Activated CD8-positive, alpha-beta T cell treated with anti-CD3 and anti-CD28 coated beads for 36 hours (primary cell): ENCODE results near the gene BICC1. TPM values are rescaled to one million over a fixed set of nuclear protein-coding genes. Genes with fewer than 3 reads are reported as not detected.

Experiments used
- ATAC-seq: fragments of 200-7000 bp; cut with Tn5 transposase; one replicate; pipeline ENCODE4 v1.10.0; 2021; ENCODE audit warnings: mild to moderate bottlenecking, moderate library complexity
- CTCF ChIA-PET: fragments of 350-600 bp; sonication (Branson Sonifier 250); formaldehyde crosslinking; loops from one replicate; lab custom pipeline; 2021; ENCODE audit warnings: antibody characterized with exemption; lab: Charles Lee
- POLR2A ChIA-PET: fragments of 350-600 bp; sonication (Branson Sonifier 250); formaldehyde crosslinking; loops from one replicate; lab custom pipeline; 2021; ENCODE audit warnings: antibody characterized with exemption; lab: Charles Lee
- DNase-seq: peaks from one replicate; pipeline ENCODE4 v3.0.0-alpha.2; 2020
- H3K27ac Mint-ChIP-seq: one replicate; pipeline ENCODE4 v1.8.0; 2021; ENCODE audit warnings: mild to moderate bottlenecking, mixed read lengths
- H3K27me3 Mint-ChIP-seq: one replicate; pipeline ENCODE4 v1.8.0; 2021; ENCODE audit warnings: mixed read lengths
- H3K36me3 Mint-ChIP-seq: one replicate; pipeline ENCODE4 v1.8.0; 2021; ENCODE audit warnings: low read depth, mixed read lengths
- H3K4me1 Mint-ChIP-seq: one replicate; pipeline ENCODE4 v1.8.0; 2021; ENCODE audit warnings: low read depth, mixed read lengths
- H3K4me3 Mint-ChIP-seq: one replicate; pipeline ENCODE4 v1.8.0; 2021; ENCODE audit warnings: mild to moderate bottlenecking, moderate library complexity, mixed read lengths
- H3K9me3 Mint-ChIP-seq: one replicate; pipeline ENCODE4 v1.8.0; 2021; ENCODE audit warnings: mixed read lengths
- intact Hi-C: fragments of 100-400 bp; cut with micrococcal nuclease; formaldehyde crosslinking; loops from one replicate; pipeline ENCODE4 v1.10.0; 2022
- total RNA-seq, 2 experiments: library from RNA; stranded (reverse); gene quantifications; one replicate each; pipeline ENCODE4 v1.2.3, GENCODE V29; 2021
- TF ChIP-seq, protein P1 (sequence below): fragments of 200-600 bp; IDR thresholded peaks from one replicate; pipeline ENCODE4 v1.8.0; 2022; ENCODE audit warnings: antibody characterized with exemption, mild to moderate bottlenecking

The BICC1 gene
- total RNA-seq, 2 experiments from 2014 or later = not detected

DNA sequence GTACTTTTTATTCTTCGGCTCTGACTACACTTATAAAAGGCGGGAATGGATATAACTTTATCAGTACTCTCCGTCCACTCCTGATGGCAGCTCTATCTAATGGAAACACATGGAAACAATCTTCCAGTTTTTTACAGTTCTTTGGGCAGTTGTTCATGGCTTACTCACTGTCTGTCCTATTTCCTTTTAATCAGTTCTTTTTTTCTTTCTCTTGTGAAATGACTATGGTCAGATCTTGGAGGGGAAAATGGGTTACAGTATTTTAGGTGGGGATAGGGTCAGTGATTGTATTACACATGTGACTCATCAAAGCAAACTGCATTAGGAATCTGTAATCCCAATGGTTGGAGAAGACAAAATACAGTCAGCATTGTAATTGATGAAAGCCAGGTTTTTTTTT is 112.4 kb downstream of the BICC1 start:
- ChIA-PET POLR2A (no interaction called here), CTCF (no interaction called here)
- Mint-ChIP-seq H3K27ac (no peak overlapping the region), H3K9me3 (no peaks in the 10 kb centered on the region), H3K36me3 (no peaks in the 10 kb centered on the region), H3K27me3 (no peaks in the 10 kb centered on the region), H3K4me1 (no peaks in the 10 kb centered on the region), H3K4me3 (no peak overlapping the region)
- TF ChIP-seq, protein P1, sequence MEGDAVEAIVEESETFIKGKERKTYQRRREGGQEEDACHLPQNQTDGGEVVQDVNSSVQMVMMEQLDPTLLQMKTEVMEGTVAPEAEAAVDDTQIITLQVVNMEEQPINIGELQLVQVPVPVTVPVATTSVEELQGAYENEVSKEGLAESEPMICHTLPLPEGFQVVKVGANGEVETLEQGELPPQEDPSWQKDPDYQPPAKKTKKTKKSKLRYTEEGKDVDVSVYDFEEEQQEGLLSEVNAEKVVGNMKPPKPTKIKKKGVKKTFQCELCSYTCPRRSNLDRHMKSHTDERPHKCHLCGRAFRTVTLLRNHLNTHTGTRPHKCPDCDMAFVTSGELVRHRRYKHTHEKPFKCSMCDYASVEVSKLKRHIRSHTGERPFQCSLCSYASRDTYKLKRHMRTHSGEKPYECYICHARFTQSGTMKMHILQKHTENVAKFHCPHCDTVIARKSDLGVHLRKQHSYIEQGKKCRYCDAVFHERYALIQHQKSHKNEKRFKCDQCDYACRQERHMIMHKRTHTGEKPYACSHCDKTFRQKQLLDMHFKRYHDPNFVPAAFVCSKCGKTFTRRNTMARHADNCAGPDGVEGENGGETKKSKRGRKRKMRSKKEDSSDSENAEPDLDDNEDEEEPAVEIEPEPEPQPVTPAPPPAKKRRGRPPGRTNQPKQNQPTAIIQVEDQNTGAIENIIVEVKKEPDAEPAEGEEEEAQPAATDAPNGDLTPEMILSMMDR = no peak
- intact Hi-C loops = no loop called here
- no peak for DNase-seq
- no peak for ATAC-seq

DNA sequence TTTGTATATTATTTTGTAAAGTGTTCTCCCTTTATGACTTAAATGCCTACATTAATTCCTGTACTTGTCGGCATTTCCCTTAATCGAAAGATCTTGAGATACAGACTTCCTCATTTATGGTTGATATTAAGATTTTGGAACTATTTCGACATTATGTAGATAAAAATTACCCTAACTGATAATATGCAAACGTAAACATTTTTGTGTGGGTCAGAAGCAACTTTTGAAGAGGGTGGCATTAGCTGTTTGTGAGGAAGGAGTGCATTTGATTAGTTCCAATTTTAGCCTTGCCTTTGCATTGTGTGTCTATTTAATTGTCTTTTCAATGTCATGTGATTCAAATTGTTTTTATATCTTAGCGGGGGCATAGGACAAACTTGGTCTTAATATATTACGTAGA is 114.7 kb downstream of the BICC1 start:
- no peak for DNase-seq
- Mint-ChIP-seq H3K27me3 (no peaks in the 10 kb centered on the region), H3K36me3 (no peaks in the 10 kb centered on the region), H3K27ac (no peak overlapping the region), H3K4me3 (no peak overlapping the region), H3K4me1 (no peaks in the 10 kb centered on the region), H3K9me3 (no peaks in the 10 kb centered on the region)
- intact Hi-C loops = no loop called here
- CTCF ChIA-PET = no interaction called here
- no peak for ATAC-seq
- POLR2A ChIA-PET = no interaction called here
- TF ChIP-seq, protein P1 = no peak

DNA sequence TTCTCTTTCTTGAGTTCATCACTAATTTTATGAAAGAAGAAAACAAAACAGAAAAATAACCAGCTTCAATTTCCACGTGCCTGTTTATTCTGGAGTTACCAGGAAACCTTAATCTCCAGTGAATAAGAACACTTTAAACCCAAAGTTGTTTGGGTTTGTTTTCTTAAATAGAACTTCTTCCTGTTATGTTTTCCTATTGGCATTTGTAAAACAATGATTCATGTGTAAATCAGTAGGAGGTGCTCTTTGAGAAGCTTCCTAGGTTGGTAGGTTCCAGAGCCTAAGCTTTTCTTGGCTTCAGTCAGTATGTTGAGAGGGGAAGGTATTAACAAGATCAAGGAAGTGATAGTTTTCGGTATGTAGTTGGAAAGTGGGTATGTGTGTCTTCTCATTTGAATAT is 119.0 kb downstream of the BICC1 start:
- CTCF ChIA-PET = interaction anchor here (1.2 kb wide), 1 partner anchor 101 kb away, joined by 3 read pairs; no protein-coding TSS in a partner anchor
- POLR2A ChIA-PET = no interaction called here
- Mint-ChIP-seq H3K9me3 (no peaks in the 10 kb centered on the region), H3K4me3 (no peak overlapping the region), H3K27me3 (no peaks in the 10 kb centered on the region), H3K36me3 (no peaks in the 10 kb centered on the region), H3K27ac (no peak overlapping the region), H3K4me1 (no peaks in the 10 kb centered on the region)
- no peak for ATAC-seq
- DNase-seq = no peak
- intact Hi-C loops = no loop called here
- TF ChIP-seq, protein P1 = no peak

DNA sequence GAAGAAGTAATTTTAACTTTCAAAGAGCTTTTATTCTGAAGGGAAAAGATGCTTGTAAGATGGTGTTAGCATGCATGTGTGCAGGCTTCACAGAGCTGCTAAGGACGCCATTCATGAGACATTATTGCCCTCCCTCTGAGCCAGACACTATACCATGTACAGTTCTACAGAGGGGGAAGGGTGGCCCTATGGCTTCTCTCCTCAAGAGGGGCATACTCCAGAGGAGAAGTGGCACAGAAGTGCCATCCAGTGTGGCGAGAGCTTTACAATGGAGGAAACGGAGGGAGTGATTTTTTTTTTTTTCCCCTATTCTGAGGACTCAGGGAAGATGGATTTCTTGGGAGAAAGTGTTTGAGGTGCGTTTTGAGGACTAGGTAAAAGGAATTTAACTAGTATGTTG is 119.5 kb downstream of the BICC1 start:
- Mint-ChIP-seq H3K4me1 (no peaks in the 10 kb centered on the region), H3K4me3 (no peak overlapping the region), H3K36me3 (no peaks in the 10 kb centered on the region), H3K9me3 (no peaks in the 10 kb centered on the region), H3K27ac (no peak overlapping the region), H3K27me3 (no peaks in the 10 kb centered on the region)
- ATAC-seq (no peak), DNase-seq (no peak)
- TF ChIP-seq, protein P1 = no peak
- ChIA-PET CTCF (interaction anchor here (1.2 kb wide), 1 partner anchor 101 kb away, joined by 3 read pairs; no protein-coding TSS in a partner anchor), POLR2A (no interaction called here)
- intact Hi-C loops = no loop called here

DNA sequence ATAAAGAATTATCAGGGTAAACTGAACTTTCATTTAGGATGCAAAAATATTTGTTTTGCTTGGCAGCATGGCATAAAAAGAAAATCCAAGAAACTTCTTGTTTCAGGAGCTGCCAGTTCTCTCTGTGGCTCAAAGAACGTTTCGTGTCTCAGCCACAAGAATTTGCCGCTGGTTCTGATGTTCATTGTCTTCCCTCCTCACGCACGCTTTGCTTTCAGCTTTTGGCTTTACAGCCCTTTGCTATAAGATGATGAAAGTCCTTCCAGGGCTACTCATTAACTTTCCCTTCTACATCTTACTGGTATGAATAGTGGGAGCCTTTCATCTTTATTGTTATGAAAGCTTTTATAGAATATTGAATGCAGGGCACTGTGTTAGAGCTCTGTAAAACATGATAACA is 124.7 kb downstream of the BICC1 start:
- intact Hi-C loops = no loop called here
- TF ChIP-seq, protein P1 = no peak
- Mint-ChIP-seq H3K27ac (no peak overlapping the region), H3K9me3 (no peaks in the 10 kb centered on the region), H3K36me3 (no peaks in the 10 kb centered on the region), H3K4me3 (no peak overlapping the region), H3K27me3 (peaks cover 6% of the 10 kb centered on the region), H3K4me1 (no peaks in the 10 kb centered on the region)
- ChIA-PET POLR2A (no interaction called here), CTCF (no interaction called here)
- DNase-seq = no peak
- ATAC-seq = no peak
